Measurements from ENCODE around the gene REEP1.
"Not testable (repeated sequence)": the region's sequence is repeated elsewhere in the genome, so short reads cannot be mapped to it uniquely, and the experiment has no call there.

The REEP1 gene

DNA sequence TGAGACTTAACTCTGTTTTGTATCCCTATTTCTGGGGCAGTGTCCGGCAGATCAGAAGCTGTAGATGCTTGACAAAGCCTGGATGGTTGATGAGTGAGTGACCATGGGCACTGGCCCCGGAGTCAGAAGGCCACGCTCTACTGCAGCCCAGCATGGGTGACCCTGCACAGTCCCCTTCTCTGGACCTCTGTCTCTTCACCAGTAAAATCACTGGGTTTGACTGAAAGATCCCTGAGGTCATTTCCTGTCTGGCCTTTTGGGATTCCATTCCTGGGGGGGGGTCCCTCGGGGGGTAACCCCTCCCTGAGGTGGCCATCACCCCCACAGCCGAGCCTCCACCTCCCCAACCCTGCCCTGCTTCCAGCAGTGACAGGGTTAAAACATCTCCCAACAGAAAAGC is 106.5 kb downstream of the REEP1 start:
- no peak for TF ChIP-seq CTCF (IDR thresholded peaks at IDR 0.05; ENCODE audit: extremely low read depth, missing control alignments)
- DNase-seq (ENCODE audit: low spot score): no peak

- no peak for DNase-seq (ENCODE audit: low spot score)
- TF ChIP-seq CTCF (IDR thresholded peaks at IDR 0.05; ENCODE audit: extremely low read depth, missing control alignments): no peak
Observed at GRCh38 chr2:86229221-86229620, 108.2 kb downstream of the REEP1 start.

- DNase-seq (ENCODE audit: low spot score): not testable (repeated sequence)
Observed at GRCh38 chr2:86228574-86228973, 108.9 kb downstream of the REEP1 start.

GRCh38 chr2:86227685-86228084 is 109.7 kb downstream of the REEP1 start:
- no peak for TF ChIP-seq CTCF (IDR thresholded peaks at IDR 0.05; ENCODE audit: extremely low read depth, missing control alignments)
- DNase-seq (ENCODE audit: low spot score): no peak

DNA sequence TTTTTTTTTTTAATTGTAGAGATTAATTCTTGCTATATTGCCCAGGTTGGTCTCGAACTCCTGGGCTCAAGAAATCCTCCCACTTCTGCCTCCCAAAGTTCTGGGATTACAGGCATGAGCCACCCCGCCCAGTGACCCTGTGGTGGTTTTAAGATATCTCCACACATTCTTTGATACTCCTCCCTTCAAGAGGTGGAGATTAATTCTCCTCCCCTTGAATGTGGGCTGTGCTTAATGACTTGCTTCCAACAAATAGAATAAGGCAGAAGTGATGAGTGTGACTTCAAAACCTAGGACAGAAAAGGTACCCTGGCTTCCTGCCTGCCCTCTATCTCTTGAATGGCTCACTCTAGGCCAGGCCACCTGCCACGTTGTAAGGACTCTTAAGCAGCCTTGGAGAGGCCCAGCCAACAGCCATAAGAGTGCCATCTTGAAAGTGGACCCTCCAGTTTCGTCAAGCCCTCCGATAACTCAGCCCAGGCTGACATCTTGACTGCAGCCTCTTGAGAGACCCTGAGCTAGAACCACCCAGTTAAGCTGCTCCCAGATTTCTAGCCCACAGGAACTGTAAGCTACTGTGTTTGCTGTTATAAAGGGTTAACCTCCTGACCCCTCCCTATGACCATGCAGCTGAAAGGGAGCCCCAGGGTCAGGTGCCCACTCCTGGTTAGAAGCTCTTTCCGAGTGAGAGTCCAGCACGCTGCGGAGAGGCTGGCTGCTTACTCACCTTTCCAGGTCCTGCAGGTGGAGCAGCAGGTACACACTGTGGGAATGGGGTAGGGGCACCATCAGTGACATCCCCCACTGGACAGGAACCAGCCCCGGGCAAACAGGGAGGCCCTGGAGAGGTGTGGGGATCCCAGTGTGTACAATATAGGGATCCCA is 110.5 kb downstream of the REEP1 start:
- no peak for DNase-seq (ENCODE audit: low spot score)
- TF ChIP-seq CTCF (IDR thresholded peaks at IDR 0.05; ENCODE audit: extremely low read depth, missing control alignments): no peak

DNA sequence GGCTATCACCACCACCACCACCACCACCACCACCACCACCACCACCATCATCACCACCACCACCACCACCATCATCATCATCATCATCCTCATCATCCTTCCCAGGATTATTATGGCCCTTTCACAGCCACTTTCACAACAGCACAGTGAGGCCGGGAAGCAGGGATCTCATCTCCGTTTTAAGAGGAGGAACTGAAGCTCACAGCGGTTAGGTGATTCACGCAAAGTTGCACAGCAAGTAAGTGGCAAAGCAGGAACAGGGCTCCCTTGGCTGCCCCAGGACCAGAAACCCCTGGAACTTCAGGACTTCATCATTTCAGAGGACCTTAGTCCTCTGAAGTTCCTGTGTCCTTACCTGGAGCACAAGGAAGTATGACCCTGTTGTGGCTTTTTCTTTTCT is 111.4 kb downstream of the REEP1 start:
- TF ChIP-seq CTCF (IDR thresholded peaks at IDR 0.05; ENCODE audit: extremely low read depth, missing control alignments): no peak
- no peak for DNase-seq (ENCODE audit: low spot score)

DNA sequence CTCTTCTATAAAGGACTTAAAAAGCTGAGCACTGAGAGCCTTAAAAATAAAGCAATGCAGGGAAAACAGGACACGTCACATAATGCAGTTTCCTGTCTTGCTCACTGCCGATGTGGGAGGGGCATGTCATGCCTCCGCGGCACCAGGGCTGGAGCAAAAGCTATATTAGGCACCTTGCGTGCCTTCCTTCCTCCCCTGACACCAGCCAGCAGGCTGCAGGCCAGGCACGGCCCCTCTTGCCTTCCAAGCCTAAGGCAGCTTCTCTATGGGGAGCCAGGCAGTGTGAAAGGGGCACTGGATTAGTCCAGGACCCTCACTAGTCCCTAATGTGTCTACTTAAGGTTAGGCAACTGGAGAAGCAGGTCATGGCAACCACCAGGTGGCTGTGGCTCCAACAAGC is 111.8 kb downstream of the REEP1 start:
- DNase-seq (ENCODE audit: low spot score): peak; percentile 75
- TF ChIP-seq CTCF (IDR thresholded peaks at IDR 0.05; ENCODE audit: extremely low read depth, missing control alignments): no peak
